Esophagus squamous epithelium (tissue), 4 donors: ENCODE results near the gene ITSN1.

ENCODE experiments used
- POLR2A ChIP-seq, 4 donors: fragments of 450-650 bp; IDR thresholded peaks; one replicate each; pipeline ENCODE4 v1.6.1; 2017; ENCODE audit warnings: antibody characterized with exemption in 4 of 4, mild to moderate bottlenecking in 4 of 4, moderate library complexity in 3 of 4
- TF ChIP-seq, protein P1 (sequence below), 6 experiments: fragments of 450-650 bp in 4 of 6; fragments of 200-600 bp in 2 of 6; sonication (generic) in 2 of 6; IDR thresholded peaks; one replicate each; pipeline ENCODE4 v1.5.1; 2016 to 2019; ENCODE audit warnings: antibody characterized with exemption in 6 of 6, mild to moderate bottlenecking in 4 of 6, moderate library complexity in 4 of 6

DNA sequence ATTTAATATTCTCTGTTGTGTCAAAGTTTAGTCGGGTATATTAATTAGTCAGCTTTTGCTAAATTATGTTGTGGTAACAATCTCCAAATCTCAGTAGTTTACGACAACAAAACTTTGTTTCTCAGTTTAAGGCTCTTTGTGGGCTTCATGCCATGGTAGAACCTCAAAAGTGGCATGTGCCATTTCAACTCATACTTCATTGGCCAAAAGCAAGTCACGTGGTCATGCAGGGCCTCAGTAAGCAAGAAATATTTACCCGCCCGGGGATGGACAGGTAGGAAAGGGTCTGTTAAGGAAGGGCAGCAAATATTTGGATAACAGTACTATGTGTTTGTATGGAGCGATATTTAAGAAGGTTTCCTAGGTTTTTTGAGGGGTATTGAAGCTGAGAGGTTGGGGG is 38.6 kb downstream of the ITSN1 start:
- TF ChIP-seq, protein P1, sequence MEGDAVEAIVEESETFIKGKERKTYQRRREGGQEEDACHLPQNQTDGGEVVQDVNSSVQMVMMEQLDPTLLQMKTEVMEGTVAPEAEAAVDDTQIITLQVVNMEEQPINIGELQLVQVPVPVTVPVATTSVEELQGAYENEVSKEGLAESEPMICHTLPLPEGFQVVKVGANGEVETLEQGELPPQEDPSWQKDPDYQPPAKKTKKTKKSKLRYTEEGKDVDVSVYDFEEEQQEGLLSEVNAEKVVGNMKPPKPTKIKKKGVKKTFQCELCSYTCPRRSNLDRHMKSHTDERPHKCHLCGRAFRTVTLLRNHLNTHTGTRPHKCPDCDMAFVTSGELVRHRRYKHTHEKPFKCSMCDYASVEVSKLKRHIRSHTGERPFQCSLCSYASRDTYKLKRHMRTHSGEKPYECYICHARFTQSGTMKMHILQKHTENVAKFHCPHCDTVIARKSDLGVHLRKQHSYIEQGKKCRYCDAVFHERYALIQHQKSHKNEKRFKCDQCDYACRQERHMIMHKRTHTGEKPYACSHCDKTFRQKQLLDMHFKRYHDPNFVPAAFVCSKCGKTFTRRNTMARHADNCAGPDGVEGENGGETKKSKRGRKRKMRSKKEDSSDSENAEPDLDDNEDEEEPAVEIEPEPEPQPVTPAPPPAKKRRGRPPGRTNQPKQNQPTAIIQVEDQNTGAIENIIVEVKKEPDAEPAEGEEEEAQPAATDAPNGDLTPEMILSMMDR (IDR thresholded peaks at IDR 0.05) = no peak
- TF ChIP-seq POLR2A (IDR thresholded peaks at IDR 0.05) = no peak
